Testis (tissue), 3 donors: Measurements from ENCODE around the gene SLC9C1. TPM values are rescaled to one million over a fixed set of nuclear protein-coding genes. Genes with fewer than 3 reads are reported as not detected.
A peak's percentile ranks its signal among the peaks of the same experiment; 100 is the strongest.

ENCODE experiments used
- DNase-seq: peaks from one replicate; pipeline ENCODE4 v3.0.0-alpha.2; 2019
- H3K27ac ChIP-seq, 2 donors: fragments of 200-600 bp; sonication (generic); one replicate each; pipeline ENCODE4 v1.5.1; 2019
- H3K27me3 ChIP-seq: fragments of 200-600 bp; sonication (generic); one replicate; pipeline ENCODE4 v1.5.1; 2019
- H3K36me3 ChIP-seq: fragments of 200-600 bp; sonication (generic); one replicate; pipeline ENCODE4 v1.5.1; 2017; ENCODE audit warnings: low read depth; ENCODE audit errors: missing control alignments
- H3K4me1 ChIP-seq: fragments of 200-600 bp; sonication (generic); one replicate; pipeline ENCODE4 v1.5.1; 2019
- H3K4me3 ChIP-seq, 2 donors: fragments of 200-600 bp; sonication (generic); one replicate each; pipeline ENCODE4 v1.5.1; 2017 to 2019
- H3K9me3 ChIP-seq: fragments of 200-600 bp; sonication (generic); one replicate; pipeline ENCODE4 v1.5.1; 2017
- POLR2A ChIP-seq: fragments of 450-650 bp; IDR thresholded peaks from one replicate; pipeline ENCODE4 v1.6.1; 2017; ENCODE audit warnings: antibody characterized with exemption, mild to moderate bottlenecking, moderate library complexity
- WGBS, 2 donors: methylation state at CpG; one replicate each; pipeline ENCODE4 v1.1.5; 2018; 5-methylcytosine and 5-hydroxymethylcytosine counted together
- intact Hi-C: fragments of 100-400 bp; cut with DNase I; formaldehyde crosslinking; loops from one replicate; pipeline ENCODE4 v1.15.1; 2023; ENCODE audit warnings: low total_unique reads
- polyA plus RNA-seq: library from polyadenylated mRNA; stranded (reverse); fragments of 350-450 nt; fragmentation: Illumina TruSeq; extraction: RNeasy Lipid Tissue Mini Kit (QIAGEN cat#74804); gene quantifications from one replicate; pipeline ENCODE4 v1.2.3, GENCODE V29; 2014; ENCODE audit warnings: low read depth, low replicate concordance; ENCODE audit not compliant: insufficient read depth
- total RNA-seq, 2 donors: library from RNA; depleted of rRNA; stranded (reverse); fragments of >200 nt; gene quantifications; one replicate each; pipeline ENCODE4 v1.2.3, GENCODE V29; 2016
- TF ChIP-seq, protein P1 (sequence below), 3 experiments: fragments of 450-650 bp in 2 of 3; fragments of 200-600 bp in 1 of 3; sonication (generic) in 1 of 3; IDR thresholded peaks; one replicate each; pipeline ENCODE4 v1.5.1; 2016 to 2019; ENCODE audit warnings: antibody characterized with exemption in 3 of 3, mild to moderate bottlenecking in 2 of 3, moderate library complexity in 1 of 3

SLC9C1 gene
- total and polyA plus RNA-seq, 3 donors from 2014 or later, result 3.0 to 20.0 (median 9.8) TPM

- TF ChIP-seq, protein P1, sequence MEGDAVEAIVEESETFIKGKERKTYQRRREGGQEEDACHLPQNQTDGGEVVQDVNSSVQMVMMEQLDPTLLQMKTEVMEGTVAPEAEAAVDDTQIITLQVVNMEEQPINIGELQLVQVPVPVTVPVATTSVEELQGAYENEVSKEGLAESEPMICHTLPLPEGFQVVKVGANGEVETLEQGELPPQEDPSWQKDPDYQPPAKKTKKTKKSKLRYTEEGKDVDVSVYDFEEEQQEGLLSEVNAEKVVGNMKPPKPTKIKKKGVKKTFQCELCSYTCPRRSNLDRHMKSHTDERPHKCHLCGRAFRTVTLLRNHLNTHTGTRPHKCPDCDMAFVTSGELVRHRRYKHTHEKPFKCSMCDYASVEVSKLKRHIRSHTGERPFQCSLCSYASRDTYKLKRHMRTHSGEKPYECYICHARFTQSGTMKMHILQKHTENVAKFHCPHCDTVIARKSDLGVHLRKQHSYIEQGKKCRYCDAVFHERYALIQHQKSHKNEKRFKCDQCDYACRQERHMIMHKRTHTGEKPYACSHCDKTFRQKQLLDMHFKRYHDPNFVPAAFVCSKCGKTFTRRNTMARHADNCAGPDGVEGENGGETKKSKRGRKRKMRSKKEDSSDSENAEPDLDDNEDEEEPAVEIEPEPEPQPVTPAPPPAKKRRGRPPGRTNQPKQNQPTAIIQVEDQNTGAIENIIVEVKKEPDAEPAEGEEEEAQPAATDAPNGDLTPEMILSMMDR (IDR thresholded peaks at IDR 0.05), result no peak
- TF ChIP-seq POLR2A, result no peak
- no peak for DNase-seq
- H3K27me3 ChIP-seq, result no peaks in the 10 kb centered on the region
- H3K27ac ChIP-seq, result no peak overlapping the region
- no peak overlapping the region for H3K4me3 ChIP-seq
- peaks cover 11% of the 10 kb centered on the region for H3K4me1 ChIP-seq
- intact Hi-C loops, result no loop called here
- 84 to 92% methylated on average over 6 of the region's 6 CpGs for WGBS, 2 donors
- H3K36me3 ChIP-seq, result no peaks in the 10 kb centered on the region
- H3K9me3 ChIP-seq, result no peaks in the 10 kb centered on the region
Measured at GRCh38 chr3:112115806-112116383, 178.1 kb downstream of the SLC9C1 start.

DNA sequence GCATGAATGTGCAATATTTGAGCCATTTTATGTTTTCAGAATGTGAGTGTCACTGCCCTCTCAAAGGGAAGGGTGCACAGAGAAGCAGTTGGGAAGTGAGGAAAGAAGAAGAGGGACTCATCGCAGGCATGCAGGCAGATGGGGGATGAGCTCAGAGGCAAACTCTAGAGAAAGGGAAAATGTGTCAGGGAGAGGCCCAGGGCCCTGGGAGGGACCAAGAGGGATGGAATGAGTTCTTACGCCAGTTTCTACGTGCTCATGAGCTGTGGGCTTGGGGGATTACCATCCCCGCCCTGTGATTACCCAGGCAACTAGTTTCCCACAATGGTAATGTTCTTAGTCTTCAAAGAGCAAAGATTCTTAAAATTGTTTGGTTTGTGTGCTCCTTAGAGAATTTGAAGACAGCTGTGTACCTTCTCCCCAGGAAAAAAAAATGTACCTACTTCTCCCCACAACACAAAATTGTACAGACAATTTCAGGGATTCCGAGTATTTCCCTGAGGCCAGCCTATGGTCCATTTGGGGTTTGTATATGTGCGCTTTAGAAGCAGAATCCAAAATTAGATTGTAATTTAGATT is 178.8 kb downstream of the SLC9C1 start:
- H3K4me3 ChIP-seq, result no peak overlapping the region
- H3K4me1 ChIP-seq, result peaks cover 11% of the 10 kb centered on the region
- TF ChIP-seq, protein P1 (IDR thresholded peaks at IDR 0.05), result no peak
- TF ChIP-seq POLR2A, result no peak
- 93 to 94% methylated on average over 6 of the region's 6 CpGs for whole genome bisulfite sequencing, 2 donors
- H3K27me3 ChIP-seq, result no peaks in the 10 kb centered on the region
- DNase-seq, result no peak
- intact Hi-C loops, result no loop called here
- no peaks in the 10 kb centered on the region for H3K36me3 ChIP-seq
- no peak overlapping the region for H3K27ac ChIP-seq
- no peaks in the 10 kb centered on the region for H3K9me3 ChIP-seq

DNA sequence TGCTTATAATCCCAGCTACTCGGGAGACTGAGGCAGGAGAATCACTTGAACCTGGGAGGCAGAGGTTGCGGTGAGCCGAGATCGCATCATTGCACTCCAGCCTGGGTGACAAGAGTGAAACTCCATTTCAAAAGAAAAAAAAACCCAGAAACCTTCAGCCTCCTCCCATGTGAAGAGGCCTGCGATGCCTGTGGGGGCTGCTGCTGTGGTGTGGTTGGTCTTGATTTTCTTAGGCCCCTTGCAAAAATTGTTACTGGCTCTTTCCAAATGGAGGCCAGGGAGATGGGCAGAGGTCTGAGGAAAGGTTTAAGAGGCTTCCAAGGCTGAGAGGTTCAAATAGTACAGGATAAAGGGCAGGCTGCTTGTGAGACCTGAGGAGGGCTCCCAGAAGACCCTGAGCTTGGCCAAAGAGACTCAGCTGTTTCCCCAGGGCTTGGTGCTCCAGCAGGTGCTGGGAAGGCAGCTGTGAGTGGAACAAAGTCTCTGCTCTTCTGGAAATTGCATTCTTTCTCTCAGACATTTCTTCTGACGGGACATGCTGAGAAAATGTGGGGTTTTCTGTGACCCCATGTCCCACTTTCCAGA is 179.3 kb downstream of the SLC9C1 start:
- intact Hi-C loops, result no loop called here
- H3K36me3 ChIP-seq, result no peaks in the 10 kb centered on the region
- no peak overlapping the region for H3K27ac ChIP-seq
- peaks cover 6% of the 10 kb centered on the region for H3K4me1 ChIP-seq
- TF ChIP-seq POLR2A, result no peak
- TF ChIP-seq, protein P1 (IDR thresholded peaks at IDR 0.05), result no peak
- DNase-seq, result no peak
- H3K27me3 ChIP-seq, result no peaks in the 10 kb centered on the region
- 96 to 99% methylated on average over 6 of the region's 6 CpGs for WGBS, 2 donors
- no peak overlapping the region for H3K4me3 ChIP-seq
- no peaks in the 10 kb centered on the region for H3K9me3 ChIP-seq

- no peaks in the 10 kb centered on the region for H3K36me3 ChIP-seq
- no peak overlapping the region for H3K27ac ChIP-seq
- no peaks in the 10 kb centered on the region for H3K9me3 ChIP-seq
- intact Hi-C loops, result no loop called here
- no peak for TF ChIP-seq POLR2A
- TF ChIP-seq, protein P1 (IDR thresholded peaks at IDR 0.05), result peak; percentile 28 to 52 (median 39)
- no peaks in the 10 kb centered on the region for H3K4me1 ChIP-seq
- no peaks in the 10 kb centered on the region for H3K27me3 ChIP-seq
- no peak overlapping the region for H3K4me3 ChIP-seq
- 46 to 56% methylated on average over 3 of the region's 3 CpGs for WGBS, 2 donors
- peak; percentile 78 for DNase-seq
Measured at GRCh38 chr3:112111785-112112402, 182.1 kb downstream of the SLC9C1 start.
